K562 (cell line): ENCODE measurements around the gene CCR7. TPM values are rescaled to one million over a fixed set of nuclear protein-coding genes. Genes with fewer than 3 reads are reported as not detected.

Experiments used
- FOXA1 ChIP-seq: fragments of 450-650 bp; IDR thresholded peaks from 2 replicates; pipeline ENCODE4 v1.6.1; 2016; ENCODE audit warnings: mild to moderate bottlenecking, borderline replicate concordance
- FUS ChIP-seq: fragments of 200-400 bp; formaldehyde crosslinking; optimal IDR thresholded peaks from 2 replicates; pipeline ENCODE3; 2017; ENCODE audit warnings: low read depth, low read length
- HNRNPH1 ChIP-seq: fragments of 200-400 bp; formaldehyde crosslinking; optimal IDR thresholded peaks from 2 replicates; pipeline ENCODE3; 2017; ENCODE audit warnings: low read depth, mild to moderate bottlenecking, low read length, moderate library complexity
- KAT7 ChIP-seq: sonication (generic); formaldehyde crosslinking; IDR thresholded peaks from 2 replicates; pipeline ENCODE4 v1.8.0; 2022; ENCODE audit warnings: missing genetic modification reagents, mild to moderate bottlenecking, borderline replicate concordance
- OTX1 ChIP-seq: fragments of 450-650 bp; formaldehyde crosslinking; IDR thresholded peaks from 2 replicates; pipeline ENCODE4 v1.4.0; 2022; ENCODE audit warnings: mild to moderate bottlenecking
- SMAD3 ChIP-seq: fragments of 450-650 bp; formaldehyde crosslinking; conservative IDR thresholded peaks from 2 replicates; pipeline ENCODE4 v1.4.0; 2020; ENCODE audit warnings: mild to moderate bottlenecking
- polyA plus RNA-seq, 8 experiments: library from polyadenylated mRNA; depleted of rRNA in 4 of 8; stranded (reverse) in 5 of 8; unstranded in 3 of 8; fragments of >200 nt; fragmentation: Nextera tagmentation in 2 of 8; fragmentation: Illumina TruSeq in 1 of 8; extraction: Ambion mirVana in 2 of 8; extraction: Trizol in 1 of 8; gene quantifications; 2 replicates each; pipeline versions ENCODE4 v1.2.1 to v1.2.3, GENCODE V29; 2011 to 2014; ENCODE audit warnings: inconsistent platforms in 1 of 8, missing spikeins in 1 of 8
- total RNA-seq, 7 experiments: library from RNA; depleted of rRNA in 6 of 7; stranded (reverse); fragments of >200 nt in 6 of 7; fragmentation: Illumina TruSeq in 2 of 7; extraction: Trizol in 2 of 7; gene quantifications; 2 replicates each; pipeline versions ENCODE4 v1.2.1 to v1.2.3, GENCODE V29; 2011 to 2021; ENCODE audit warnings: low replicate concordance in 1 of 7
- TF ChIP-seq, protein P1 (sequence below): fragments of 250-450 bp; sonication (Bioruptor Pico); IDR thresholded peaks from 2 replicates; pipeline ENCODE4 v1.9.0; 2021; ENCODE audit warnings: mild to moderate bottlenecking, inconsistent platforms
- TF ChIP-seq, protein P2 (sequence below), 2 experiments: fragments of 450-650 bp; IDR thresholded peaks; 2 replicates each; pipeline ENCODE4 v1.6.1; 2016; ENCODE audit warnings: mild to moderate bottlenecking in 2 of 2, borderline replicate concordance in 1 of 2, low read depth in 1 of 2, moderate library complexity in 1 of 2

Gene CCR7
- total and polyA plus RNA-seq, 9 of the 15 experiments (the other 6 are each of a cell fraction or from before 2014, with no cell fraction given) = 0.14 to 1.4 (median 0.56) TPM

DNA sequence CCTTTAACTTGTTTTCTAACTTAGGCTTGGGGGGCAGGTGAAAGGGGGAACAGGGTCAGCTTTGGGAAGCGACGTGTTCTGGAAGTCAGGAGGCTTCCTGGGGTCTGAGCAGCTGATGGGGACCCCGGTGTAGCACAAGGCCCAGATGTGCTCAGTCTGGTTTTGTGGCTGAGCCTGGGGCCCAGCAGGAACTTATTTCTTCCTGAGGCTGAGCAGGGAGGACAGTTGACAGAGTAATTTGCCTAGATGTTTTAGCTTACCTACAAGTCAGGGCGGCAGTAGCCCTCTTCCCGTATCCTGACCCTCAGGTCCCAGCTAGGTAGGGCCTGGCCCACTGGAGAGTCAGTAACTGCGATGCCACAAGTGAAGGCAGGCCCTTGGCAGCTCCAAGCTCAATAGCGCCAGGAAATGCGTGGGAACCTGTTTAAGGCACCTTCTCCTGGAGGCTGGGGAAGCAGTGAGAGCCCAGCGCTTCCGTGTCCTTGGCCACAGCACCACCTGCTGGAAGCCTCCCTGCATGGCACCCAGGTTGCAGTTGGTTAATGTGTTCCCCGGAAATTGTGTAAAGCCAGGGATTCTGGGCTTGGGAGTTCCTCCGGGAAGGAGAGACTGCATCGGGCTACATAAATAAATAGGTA, 5.2 kb downstream of the CCR7 start (continued):
- TF ChIP-seq, protein P1, sequence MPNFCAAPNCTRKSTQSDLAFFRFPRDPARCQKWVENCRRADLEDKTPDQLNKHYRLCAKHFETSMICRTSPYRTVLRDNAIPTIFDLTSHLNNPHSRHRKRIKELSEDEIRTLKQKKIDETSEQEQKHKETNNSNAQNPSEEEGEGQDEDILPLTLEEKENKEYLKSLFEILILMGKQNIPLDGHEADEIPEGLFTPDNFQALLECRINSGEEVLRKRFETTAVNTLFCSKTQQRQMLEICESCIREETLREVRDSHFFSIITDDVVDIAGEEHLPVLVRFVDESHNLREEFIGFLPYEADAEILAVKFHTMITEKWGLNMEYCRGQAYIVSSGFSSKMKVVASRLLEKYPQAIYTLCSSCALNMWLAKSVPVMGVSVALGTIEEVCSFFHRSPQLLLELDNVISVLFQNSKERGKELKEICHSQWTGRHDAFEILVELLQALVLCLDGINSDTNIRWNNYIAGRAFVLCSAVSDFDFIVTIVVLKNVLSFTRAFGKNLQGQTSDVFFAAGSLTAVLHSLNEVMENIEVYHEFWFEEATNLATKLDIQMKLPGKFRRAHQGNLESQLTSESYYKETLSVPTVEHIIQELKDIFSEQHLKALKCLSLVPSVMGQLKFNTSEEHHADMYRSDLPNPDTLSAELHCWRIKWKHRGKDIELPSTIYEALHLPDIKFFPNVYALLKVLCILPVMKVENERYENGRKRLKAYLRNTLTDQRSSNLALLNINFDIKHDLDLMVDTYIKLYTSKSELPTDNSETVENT (CRISPR knock-in tag) = 0 out of 2 replicates have a peak, but pooled peaks have one; percentile 22
- TF ChIP-seq FUS (no peak), KAT7 (CRISPR knock-in tag) (no peak), SMAD3 (CRISPR knock-in tag) (no peak), OTX1 (CRISPR knock-in tag) (no peak), HNRNPH1 (no peak), FOXA1 (no peak)
- TF ChIP-seq, protein P2, sequence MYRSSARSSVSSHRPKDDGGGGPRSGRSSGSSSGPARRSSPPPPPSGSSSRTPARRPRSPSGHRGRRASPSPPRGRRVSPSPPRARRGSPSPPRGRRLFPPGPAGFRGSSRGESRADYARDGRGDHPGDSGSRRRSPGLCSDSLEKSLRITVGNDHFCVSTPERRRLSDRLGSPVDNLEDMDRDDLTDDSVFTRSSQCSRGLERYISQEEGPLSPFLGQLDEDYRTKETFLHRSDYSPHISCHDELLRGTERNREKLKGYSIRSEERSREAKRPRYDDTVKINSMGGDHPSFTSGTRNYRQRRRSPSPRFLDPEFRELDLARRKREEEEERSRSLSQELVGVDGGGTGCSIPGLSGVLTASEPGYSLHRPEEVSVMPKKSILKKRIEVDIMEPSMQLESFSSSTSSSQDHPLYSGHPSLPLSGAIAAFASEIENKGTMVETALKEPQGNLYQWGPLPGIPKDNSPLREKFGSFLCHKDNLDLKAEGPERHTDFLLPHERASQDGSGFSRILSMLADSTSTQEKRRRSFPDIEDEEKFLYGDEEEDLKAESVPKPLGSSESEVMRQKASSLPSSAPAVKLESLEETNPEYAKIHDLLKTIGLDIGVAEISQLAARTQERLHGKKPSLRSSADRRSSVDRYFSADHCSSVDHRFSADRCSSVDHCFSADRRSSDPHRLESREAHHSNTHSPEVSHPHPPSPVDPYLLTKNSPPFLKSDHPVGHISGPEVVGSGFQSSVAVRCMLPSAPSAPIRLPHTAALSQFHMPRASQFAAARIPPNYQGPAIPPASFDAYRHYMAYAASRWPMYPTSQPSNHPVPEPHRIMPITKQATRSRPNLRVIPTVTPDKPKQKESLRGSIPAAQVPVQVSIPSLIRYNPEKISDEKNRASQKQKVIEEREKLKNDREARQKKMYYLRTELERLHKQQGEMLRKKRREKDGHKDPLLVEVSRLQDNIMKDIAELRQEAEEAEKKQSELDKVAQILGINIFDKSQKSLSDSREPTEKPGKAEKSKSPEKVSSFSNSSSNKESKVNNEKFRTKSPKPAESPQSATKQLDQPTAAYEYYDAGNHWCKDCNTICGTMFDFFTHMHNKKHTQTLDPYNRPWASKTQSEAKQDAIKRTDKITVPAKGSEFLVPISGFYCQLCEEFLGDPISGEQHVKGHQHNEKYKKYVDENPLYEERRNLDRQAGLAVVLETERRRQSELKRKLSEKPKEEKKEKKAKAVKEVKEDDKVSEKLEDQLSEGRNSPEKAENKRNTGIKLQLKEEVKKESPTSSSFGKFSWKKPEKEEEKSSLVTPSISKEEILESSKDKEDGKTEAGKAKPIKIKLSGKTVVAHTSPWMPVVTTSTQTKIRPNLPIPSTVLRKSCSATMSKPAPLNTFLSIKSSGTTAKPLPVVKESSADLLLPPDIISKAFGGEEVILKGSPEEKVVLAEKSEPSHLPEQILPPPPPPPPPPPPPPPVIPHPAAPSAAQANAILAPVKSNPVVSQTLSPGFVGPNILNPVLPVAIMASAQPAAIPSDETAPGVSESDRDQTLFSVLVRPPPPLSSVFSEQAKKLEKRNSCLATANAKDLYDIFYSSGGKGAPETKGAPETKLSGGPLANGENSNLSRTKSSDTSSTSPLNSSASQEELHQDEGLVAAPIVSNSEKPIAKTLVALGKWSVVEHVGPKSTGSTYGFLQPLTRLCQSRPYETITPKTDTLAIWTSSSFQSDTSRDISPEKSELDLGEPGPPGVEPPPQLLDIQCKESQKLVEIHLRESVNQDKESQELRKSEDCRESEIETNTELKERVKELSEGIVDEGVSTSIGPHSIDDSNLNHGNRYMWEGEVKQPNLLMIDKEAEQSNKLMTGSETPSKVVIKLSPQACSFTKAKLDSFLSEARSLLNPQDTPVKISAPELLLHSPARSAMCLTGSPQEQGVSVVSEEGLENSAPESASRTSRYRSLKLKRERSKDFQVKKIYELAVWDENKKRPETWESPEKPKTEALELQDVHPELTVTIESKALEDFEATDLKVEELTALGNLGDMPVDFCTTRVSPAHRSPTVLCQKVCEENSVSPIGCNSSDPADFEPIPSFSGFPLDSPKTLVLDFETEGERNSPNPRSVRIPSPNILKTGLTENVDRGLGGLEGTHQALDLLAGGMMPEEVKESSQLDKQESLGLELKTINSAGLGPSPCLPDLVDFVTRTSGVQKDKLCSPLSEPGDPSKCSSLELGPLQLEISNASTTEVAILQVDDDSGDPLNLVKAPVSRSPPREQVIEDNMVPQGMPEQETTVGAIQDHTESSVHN (IDR thresholded peaks at IDR 0.05; ENCODE audit: borderline replicate concordance in 1 of 2, low read depth in 1 of 2) = no peak
